MCF 10A (cell line): Measurements from ENCODE around the gene RPEL1. TPM values are rescaled to one million over a fixed set of nuclear protein-coding genes. Genes with fewer than 3 reads are reported as not detected.
A peak's percentile ranks its signal among the peaks of the same experiment; 100 is the strongest.
"Not testable (repeated sequence)": the region's sequence is repeated elsewhere in the genome, so short reads cannot be mapped to it uniquely, and the experiment has no call there.

Experiments used
- BruUV-seq: library from RNA; stranded (reverse); fragments of 400-500 nt; replicated peaks from 2 replicates; lab custom pipeline; 2021; lab: Mats Ljungman, UMichigan
- CTCF ChIA-PET: fragments of 300-600 bp; sonication (Branson Sonifier 250); formaldehyde crosslinking; extraction: SDS; loops from one replicate; lab custom pipeline; 2021; ENCODE audit warnings: antibody characterized with exemption, inconsistent platforms; lab: Yijun Ruan, JAX
- POLR2A ChIA-PET: fragments of 300-600, 350-650 bp; sonication (Branson Sonifier 250); formaldehyde crosslinking; extraction: SDS; loops from one replicate; lab custom pipeline; 2020; ENCODE audit warnings: antibody characterized with exemption, inconsistent platforms; lab: Yijun Ruan, JAX
- DNase-seq: peaks from one replicate; pipeline ENCODE4 v3.0.0-alpha.2; 2018; ENCODE audit not compliant: unreplicated experiment
- H3K27ac Mint-ChIP-seq: one replicate; pipeline ENCODE4 v1.8.0; 2022; ENCODE audit warnings: mild to moderate bottlenecking, low read depth, mixed read lengths; ENCODE audit not compliant: unreplicated experiment
- H3K27me3 Mint-ChIP-seq: one replicate; pipeline ENCODE4 v1.8.0; 2022; ENCODE audit warnings: mixed read lengths; ENCODE audit not compliant: insufficient read depth, unreplicated experiment
- H3K36me3 Mint-ChIP-seq: one replicate; pipeline ENCODE4 v1.8.0; 2022; ENCODE audit warnings: mild to moderate bottlenecking, moderate library complexity, mixed read lengths; ENCODE audit not compliant: insufficient read depth, unreplicated experiment
- H3K4me1 Mint-ChIP-seq: one replicate; pipeline ENCODE4 v1.8.0; 2022; ENCODE audit warnings: mixed read lengths; ENCODE audit not compliant: insufficient read depth, unreplicated experiment
- H3K4me3 Mint-ChIP-seq: one replicate; pipeline ENCODE4 v1.8.0; 2022; ENCODE audit warnings: mild to moderate bottlenecking, moderate library complexity, mixed read lengths; ENCODE audit not compliant: unreplicated experiment
- H3K9me3 Mint-ChIP-seq: one replicate; pipeline ENCODE4 v1.8.0; 2022; ENCODE audit warnings: mixed read lengths; ENCODE audit not compliant: unreplicated experiment
- CTCF ChIP-seq: fragments of 200-600 bp; IDR thresholded peaks from one replicate; pipeline ENCODE4 v1.8.0; 2022; ENCODE audit warnings: antibody characterized with exemption, mild to moderate bottlenecking; ENCODE audit not compliant: unreplicated experiment
- intact Hi-C: fragments of 100-400 bp; cut with micrococcal nuclease; formaldehyde crosslinking; loops from 2 replicates; pipeline ENCODE4 v1.14.1; 2022
- total RNA-seq: library from RNA; stranded (reverse); gene quantifications from 2 replicates; pipeline ENCODE4 v1.2.3, GENCODE V29; 2022

Gene RPEL1
- total RNA-seq, 1 experiment from 2014 or later, result not detected

GRCh38 chr10:103254538-103255325 is 9.0 kb downstream of the RPEL1 start:
- H3K27ac Mint-ChIP-seq, result peak overlapping the region; percentile 61
- peaks cover 3% of the 10 kb centered on the region for H3K36me3 Mint-ChIP-seq
- peak overlapping the region; percentile 49 for H3K4me3 Mint-ChIP-seq
- no peaks in the 10 kb centered on the region for H3K9me3 Mint-ChIP-seq
- no TSS peak for BruUV-seq
- peaks cover 18% of the 10 kb centered on the region for H3K4me1 Mint-ChIP-seq
- no peak for TF ChIP-seq CTCF
- intact Hi-C loops, result loop anchor here (1.0 kb wide), 1 partner anchor 19 kb away; no protein-coding TSS in a partner anchor
- H3K27me3 Mint-ChIP-seq, result no peaks in the 10 kb centered on the region
- ChIA-PET CTCF (interaction anchor here (3.2 kb wide), 1 partner anchor 10 kb away, joined by 15 read pairs; no protein-coding TSS in a partner anchor), POLR2A (interaction anchor here (0.6 to 1.7 kb wide), 3 partner anchors 11 to 608 kb away, joined by 3 to 4 read pairs (median 4); no protein-coding TSS in a partner anchor)
- DNase-seq, result peak; percentile 79

GRCh38 chr10:103256613-103257012 is 10.9 kb downstream of the RPEL1 start:
- Mint-ChIP-seq H3K4me1 (peaks cover 18% of the 10 kb centered on the region), H3K9me3 (no peaks in the 10 kb centered on the region), H3K36me3 (no peaks in the 10 kb centered on the region), H3K27me3 (no peaks in the 10 kb centered on the region), H3K4me3 (no peak overlapping the region), H3K27ac (no peak overlapping the region)
- no peak for TF ChIP-seq CTCF
- intact Hi-C loops, result no loop called here
- BruUV-seq, result no TSS peak
- CTCF ChIA-PET, result interaction anchor here (0.6 to 1.0 kb wide), 2 partner anchors 12 to 76 kb away, joined by 3 to 4 read pairs; no protein-coding TSS in a partner anchor
- POLR2A ChIA-PET, result interaction anchor here (0.7 kb wide), 1 partner anchor 362 kb away, joined by 3 read pairs; no protein-coding TSS in a partner anchor
- no peak for DNase-seq

GRCh38 chr10:103257812-103258211 is 12.1 kb downstream of the RPEL1 start:
- TF ChIP-seq CTCF, result no peak
- Mint-ChIP-seq H3K36me3 (no peaks in the 10 kb centered on the region), H3K4me1 (peaks cover 18% of the 10 kb centered on the region), H3K9me3 (no peaks in the 10 kb centered on the region), H3K27me3 (no peaks in the 10 kb centered on the region), H3K27ac (no peak overlapping the region), H3K4me3 (no peak overlapping the region)
- no TSS peak for BruUV-seq
- ChIA-PET CTCF (no interaction called here), POLR2A (no interaction called here)
- DNase-seq, result no peak
- intact Hi-C loops, result no loop called here

GRCh38 chr10:103258928-103259327 is 13.2 kb downstream of the RPEL1 start:
- POLR2A ChIA-PET, result not testable (repeated sequence)

More at GRCh38 chr10:103258928-103259327, 13.2 kb downstream of the RPEL1 start:
- DNase-seq, H3K36me3 Mint-ChIP-seq, H3K4me3 Mint-ChIP-seq, H3K9me3 Mint-ChIP-seq, BruUV-seq, CTCF ChIA-PET, H3K27ac Mint-ChIP-seq, intact Hi-C loops, H3K27me3 Mint-ChIP-seq: not testable (repeated sequence)
- peaks cover 17% of the 10 kb centered on the region for H3K4me1 Mint-ChIP-seq
